IMR-90 (cell line): ENCODE measurements around the gene CASP8. TPM values are rescaled to one million over a fixed set of nuclear protein-coding genes. Genes with fewer than 3 reads are reported as not detected.

Experiments used
- ATAC-seq: fragments of 200-7000 bp; cut with Tn5 transposase; 2 replicates; pipeline ENCODE4 v1.9.1; 2020; ENCODE audit warnings: low read depth, mild to moderate bottlenecking, moderate library complexity
- BruUV-seq: library from RNA; stranded (reverse); fragments of 400-500 nt; replicated peaks from 2 replicates; lab custom pipeline; 2021; lab: Mats Ljungman, UMichigan
- CTCF ChIA-PET: fragments of 300-600 bp; formaldehyde crosslinking; extraction: SDS; loops from one replicate; lab custom pipeline; 2021; ENCODE audit warnings: antibody characterized with exemption; lab: Yijun Ruan, JAX
- POLR2A ChIA-PET: fragments of 300-600 bp; sonication (Branson Sonifier 250); formaldehyde crosslinking; loops from one replicate; lab custom pipeline; 2022; ENCODE audit warnings: antibody characterized with exemption; ENCODE audit not compliant: unreplicated experiment; lab: Charles Lee
- DNase-seq: peaks from one replicate; pipeline ENCODE4 v3.0.0; 2013
- H2AFZ ChIP-seq: replicated peaks from 2 replicates; pipeline ENCODE3; 2013; ENCODE audit warnings: low read length, mild to moderate bottlenecking; ENCODE audit not compliant: poor library complexity
- H2AK5ac ChIP-seq: 2 replicates; pipeline ENCODE4 v1.6.1; 2013; ENCODE audit warnings: low read depth, low read length, inconsistent platforms
- H2AK9ac ChIP-seq: replicated peaks from 2 replicates; pipeline ENCODE3; 2013; ENCODE audit warnings: mild to moderate bottlenecking, low read depth, low read length, moderate library complexity; ENCODE audit not compliant: poor library complexity
- H2BK120ac ChIP-seq: 2 replicates; pipeline ENCODE4 v1.6.1; 2013; ENCODE audit warnings: low read depth, low read length, inconsistent platforms
- H2BK15ac ChIP-seq: 3 replicates; pipeline ENCODE4 v1.6.1; 2013; ENCODE audit warnings: low read depth, low read length, inconsistent platforms
- H2BK20ac ChIP-seq: 2 replicates; pipeline ENCODE4 v1.6.1; 2013; ENCODE audit warnings: low read depth, mild to moderate bottlenecking, inconsistent platforms, low read length, moderate library complexity
- H2BK5ac ChIP-seq: 2 replicates; pipeline ENCODE4 v1.6.1; 2013; ENCODE audit warnings: mild to moderate bottlenecking, low read depth, low read length, inconsistent platforms; ENCODE audit not compliant: poor library complexity, severe bottlenecking
- H3K14ac ChIP-seq: replicated peaks from 2 replicates; pipeline ENCODE4 v1.6.1; 2013; ENCODE audit warnings: low read depth, low read length, inconsistent platforms
- H3K18ac ChIP-seq: 2 replicates; pipeline ENCODE4 v1.6.1; 2013; ENCODE audit warnings: low read depth, low read length, control low read depth
- H3K23ac ChIP-seq: 2 replicates; pipeline ENCODE4 v1.6.1; 2013; ENCODE audit warnings: low read depth, low read length, inconsistent platforms
- H3K27ac ChIP-seq: 2 replicates; pipeline ENCODE4 v1.5.1; 2013; ENCODE audit warnings: mild to moderate bottlenecking, control low read depth, low read length; ENCODE audit not compliant: insufficient read depth
- H3K27me3 ChIP-seq: 2 replicates; pipeline ENCODE4 v1.6.1; 2013; ENCODE audit warnings: low read length; ENCODE audit not compliant: control insufficient read depth, insufficient read depth
- H3K36me3 ChIP-seq: 2 replicates; pipeline ENCODE4 v1.6.1; 2013; ENCODE audit warnings: low read length, mixed read lengths; ENCODE audit not compliant: control insufficient read depth, insufficient read depth
- H3K4ac ChIP-seq: 2 replicates; pipeline ENCODE4 v1.6.1; 2013; ENCODE audit warnings: low read depth, low read length, inconsistent platforms
- H3K4me1 ChIP-seq: 2 replicates; pipeline ENCODE4 v1.6.1; 2013; ENCODE audit warnings: low read length, mixed read lengths; ENCODE audit not compliant: control insufficient read depth, insufficient read depth
- H3K4me2 ChIP-seq: 2 replicates; pipeline ENCODE4 v1.6.1; 2013; ENCODE audit warnings: low read depth, mild to moderate bottlenecking, control low read depth, low read length, moderate library complexity
- H3K4me3 ChIP-seq: 2 replicates; pipeline ENCODE4 v1.5.1; 2013; ENCODE audit warnings: low read depth, mild to moderate bottlenecking, control low read depth, low read length, moderate library complexity; ENCODE audit not compliant: insufficient read depth
- H3K56ac ChIP-seq: 2 replicates; pipeline ENCODE4 v1.6.1; 2013; ENCODE audit warnings: low read length, inconsistent platforms; ENCODE audit not compliant: insufficient read depth; ENCODE audit errors: extremely low read depth
- H3K79me1 ChIP-seq, 2 experiments: 2 replicates each; pipeline ENCODE4 v1.6.1; 2013; ENCODE audit warnings: low read length in 2 of 2, inconsistent platforms in 1 of 2, low read depth in 1 of 2
- H3K9ac ChIP-seq: 2 replicates; pipeline ENCODE4 v1.6.1; 2013; ENCODE audit warnings: low read depth, low read length, control low read depth
- H3K9me1 ChIP-seq: 2 replicates; pipeline ENCODE4 v1.6.1; 2013; ENCODE audit warnings: low read length, inconsistent platforms; ENCODE audit not compliant: insufficient read depth
- H3K9me3 ChIP-seq: 2 replicates; pipeline ENCODE4 v1.6.1; 2013; ENCODE audit warnings: low read length; ENCODE audit not compliant: control insufficient read depth, insufficient read depth
- H4K20me1 ChIP-seq: 2 replicates; pipeline ENCODE4 v1.6.1; 2013; ENCODE audit warnings: low read length, inconsistent platforms; ENCODE audit not compliant: insufficient read depth
- H4K5ac ChIP-seq: 2 replicates; pipeline ENCODE4 v1.6.1; 2013; ENCODE audit warnings: mild to moderate bottlenecking, low read depth, low read length, control low read depth
- H4K8ac ChIP-seq, 2 experiments: 2 replicates each; pipeline ENCODE4 v1.6.1; 2013; ENCODE audit warnings: low read depth in 2 of 2, low read length in 2 of 2, control low read depth in 1 of 2, inconsistent platforms in 1 of 2
- H4K91ac ChIP-seq: 2 replicates; pipeline ENCODE4 v1.6.1; 2013; ENCODE audit warnings: low read depth, low read length, inconsistent platforms; ENCODE audit not compliant: insufficient read depth
- BHLHE40 ChIP-seq: fragments of 150-350 bp; IDR thresholded peaks from 2 replicates; pipeline ENCODE4 v1.6.1; 2016; ENCODE audit warnings: mild to moderate bottlenecking, low read depth, low read length
- CHD1 ChIP-seq: IDR thresholded peaks from 2 replicates; pipeline ENCODE4 v1.6.1; 2012; ENCODE audit warnings: low read depth, low read length, improper control_type of control experiment
- FOS ChIP-seq: fragments of 150-350 bp; IDR thresholded peaks from 2 replicates; pipeline ENCODE4 v1.6.1; 2016; ENCODE audit warnings: low read depth, low read length
- MAFK ChIP-seq: IDR thresholded peaks from 2 replicates; pipeline ENCODE4 v1.6.1; 2012; ENCODE audit warnings: low read depth, low read length, improper control_type of control experiment
- MAZ ChIP-seq: IDR thresholded peaks from 2 replicates; pipeline ENCODE4 v1.6.1; 2012; ENCODE audit warnings: low read depth, mild to moderate bottlenecking, low read length, improper control_type of control experiment, moderate library complexity, borderline replicate concordance
- NFE2L2 ChIP-seq: fragments of 150-350 bp; IDR thresholded peaks from 2 replicates; pipeline ENCODE4 v1.6.1; 2016; ENCODE audit warnings: low read depth, mild to moderate bottlenecking, low read length
- POLR2A ChIP-seq: IDR thresholded peaks from 2 replicates; pipeline ENCODE4 v1.6.1; 2012; ENCODE audit warnings: mild to moderate bottlenecking, low read depth, low read length
- RAD21 ChIP-seq: IDR thresholded peaks from 2 replicates; pipeline ENCODE4 v1.6.1; 2012; ENCODE audit warnings: low read length, improper control_type of control experiment
- RCOR1 ChIP-seq: IDR thresholded peaks from 2 replicates; pipeline ENCODE4 v1.6.1; 2012; ENCODE audit warnings: mild to moderate bottlenecking, low read length, improper control_type of control experiment; ENCODE audit not compliant: insufficient replicate concordance
- RFX5 ChIP-seq: IDR thresholded peaks from 2 replicates; pipeline ENCODE4 v1.8.0; 2012; ENCODE audit warnings: low read depth, mild to moderate bottlenecking, low read length, moderate library complexity
- SMC3 ChIP-seq: fragments of 150-350 bp; IDR thresholded peaks from 2 replicates; pipeline ENCODE4 v1.6.1; 2016; ENCODE audit warnings: low read depth, mild to moderate bottlenecking, antibody characterized with exemption, low read length, moderate library complexity
- WGBS, 2 experiments: methylation state at CpG; one replicate each; pipeline versions ENCODE4 v1.1.5 to v1.1.7; 2013; ENCODE audit warnings: missing lambda C conversion rate in 2 of 2; ENCODE audit not compliant: insufficient read length in 1 of 2; ENCODE audit errors: extremely low coverage in 2 of 2; 5-methylcytosine and 5-hydroxymethylcytosine counted together
- dilution Hi-C: fragments of 300-500 bp; cut with HindIII; formaldehyde crosslinking; loops from one replicate; pipeline ENCODE4 v1.14.3; 2018; ENCODE audit warnings: low sequenced_read_pairs; ENCODE audit not compliant: unreplicated experiment
- in situ Hi-C: fragments of 300-500 bp; cut with MboI; formaldehyde crosslinking; loops from 3 replicates; pipeline ENCODE4 v1.14.3; 2019; ENCODE audit warnings: low sequenced_read_pairs, inconsistent platforms, mixed read lengths
- intact Hi-C: fragments of 100-400 bp; cut with micrococcal nuclease; formaldehyde crosslinking; loops from 2 replicates; pipeline ENCODE4 v1.10.0; 2022
- polyA plus RNA-seq, 3 experiments: library from polyadenylated mRNA; depleted of rRNA; stranded (reverse); fragments of >200 nt; gene quantifications; 2 replicates each; pipeline ENCODE4 v1.2.3, GENCODE V29; 2012; ENCODE audit warnings: low replicate concordance in 1 of 3
- total RNA-seq: library from RNA; depleted of rRNA; stranded (reverse); fragments of >200 nt; gene quantifications from 2 replicates; pipeline ENCODE4 v1.2.3, GENCODE V29; 2012
- TF ChIP-seq, protein P1 (sequence below): fragments of 150-350 bp; IDR thresholded peaks from 2 replicates; pipeline ENCODE4 v1.6.1; 2017; ENCODE audit warnings: mild to moderate bottlenecking, antibody characterized with exemption, low read length, low read depth
- TF ChIP-seq, protein P2 (sequence below): conservative IDR thresholded peaks from 2 replicates; pipeline ENCODE4 v1.5.1; 2012; ENCODE audit warnings: mild to moderate bottlenecking, low read depth, low read length, improper control_type of control experiment

The CASP8 gene
- total and polyA plus RNA-seq, 2 of the 4 experiments (the other 2 are of a cell fraction): 13.1 to 17.0 TPM

DNA sequence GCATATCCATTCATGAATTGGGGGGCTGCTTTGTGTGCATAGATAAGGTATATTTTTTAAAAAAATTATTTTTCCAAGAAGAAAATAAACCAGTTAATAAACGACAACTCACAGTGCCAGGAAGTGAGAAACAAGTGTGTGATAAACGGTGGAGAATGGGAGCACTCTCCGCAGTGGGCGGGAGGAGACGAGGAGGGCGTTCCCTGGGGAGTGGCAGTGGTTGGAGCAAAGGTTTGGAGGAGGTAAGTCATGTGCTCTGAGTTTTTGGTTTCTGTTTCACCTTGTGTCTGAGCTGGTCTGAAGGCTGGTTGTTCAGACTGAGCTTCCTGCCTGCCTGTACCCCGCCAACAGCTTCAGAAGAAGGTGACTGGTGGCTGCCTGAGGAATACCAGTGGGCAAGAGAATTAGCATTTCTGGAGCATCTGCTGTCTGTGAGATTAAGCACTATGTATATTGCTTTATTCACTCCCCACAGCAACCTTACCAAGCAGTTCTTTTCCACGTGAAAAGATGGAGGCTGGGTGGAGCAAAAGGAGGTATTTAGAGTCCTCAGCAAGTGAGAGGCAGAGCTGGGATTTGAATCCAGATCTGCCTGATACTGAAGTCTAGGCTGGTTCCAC lies 27.0 kb upstream of the CASP8 start (continued):
- no peak for TF ChIP-seq RAD21

DNA sequence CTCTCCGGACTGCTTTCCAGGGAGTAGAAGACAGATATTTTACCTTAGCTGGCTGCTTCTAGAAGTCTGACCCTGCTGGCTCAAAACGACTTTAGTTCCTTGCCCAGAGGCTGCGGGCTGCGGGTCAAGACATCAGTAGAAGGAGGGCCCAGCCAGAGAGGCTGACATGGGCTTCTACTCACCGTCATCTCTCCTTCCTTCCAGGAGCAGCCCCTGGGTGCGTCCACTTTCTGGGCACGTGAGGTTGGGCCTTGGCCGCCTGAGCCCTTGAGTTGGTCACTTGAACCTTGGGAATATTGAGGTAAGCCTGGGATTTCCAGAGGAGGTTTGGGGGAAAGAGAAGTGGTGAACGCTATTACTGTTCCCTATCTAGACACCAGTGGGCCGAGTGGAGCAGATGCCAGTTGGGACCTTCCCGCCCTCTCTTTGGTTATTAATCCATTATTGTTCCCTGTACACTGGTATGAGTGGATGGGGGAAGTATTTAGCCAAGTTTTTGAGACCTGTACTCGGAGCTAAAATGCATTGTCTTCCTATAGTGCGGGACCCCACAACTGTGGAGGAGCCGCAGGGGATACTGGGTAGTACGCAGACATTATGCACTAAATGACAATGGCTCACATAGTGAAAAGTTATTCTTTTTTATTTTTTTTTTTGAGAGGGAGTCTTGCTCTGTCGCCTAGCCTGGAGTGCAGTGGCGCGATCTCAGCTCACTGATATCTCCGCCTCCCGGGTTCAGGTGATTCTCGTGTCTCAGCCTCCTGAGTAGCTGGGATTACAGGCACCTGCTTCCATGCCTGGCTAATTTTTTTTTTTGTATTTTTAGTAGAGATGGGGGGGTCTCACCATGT lies 26.3 kb upstream of the CASP8 start:
- no peak overlapping the region for H3K4me3 ChIP-seq
- in situ Hi-C loops: loop anchor here (25.0 kb wide), 1 partner anchor 378 kb away; a partner anchor contains a TSS
- TF ChIP-seq MAFK (no peak), NFE2L2 (no peak), RAD21 (no peak), RCOR1 (no peak), MAZ (no peak), CHD1 (no peak), SMC3 (no peak), BHLHE40 (no peak), FOS (no peak), RFX5 (no peak), POLR2A (no peak)
- TF ChIP-seq, protein P1, sequence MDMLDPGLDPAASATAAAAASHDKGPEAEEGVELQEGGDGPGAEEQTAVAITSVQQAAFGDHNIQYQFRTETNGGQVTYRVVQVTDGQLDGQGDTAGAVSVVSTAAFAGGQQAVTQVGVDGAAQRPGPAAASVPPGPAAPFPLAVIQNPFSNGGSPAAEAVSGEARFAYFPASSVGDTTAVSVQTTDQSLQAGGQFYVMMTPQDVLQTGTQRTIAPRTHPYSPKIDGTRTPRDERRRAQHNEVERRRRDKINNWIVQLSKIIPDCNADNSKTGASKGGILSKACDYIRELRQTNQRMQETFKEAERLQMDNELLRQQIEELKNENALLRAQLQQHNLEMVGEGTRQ: no peak
- TF ChIP-seq, protein P2, sequence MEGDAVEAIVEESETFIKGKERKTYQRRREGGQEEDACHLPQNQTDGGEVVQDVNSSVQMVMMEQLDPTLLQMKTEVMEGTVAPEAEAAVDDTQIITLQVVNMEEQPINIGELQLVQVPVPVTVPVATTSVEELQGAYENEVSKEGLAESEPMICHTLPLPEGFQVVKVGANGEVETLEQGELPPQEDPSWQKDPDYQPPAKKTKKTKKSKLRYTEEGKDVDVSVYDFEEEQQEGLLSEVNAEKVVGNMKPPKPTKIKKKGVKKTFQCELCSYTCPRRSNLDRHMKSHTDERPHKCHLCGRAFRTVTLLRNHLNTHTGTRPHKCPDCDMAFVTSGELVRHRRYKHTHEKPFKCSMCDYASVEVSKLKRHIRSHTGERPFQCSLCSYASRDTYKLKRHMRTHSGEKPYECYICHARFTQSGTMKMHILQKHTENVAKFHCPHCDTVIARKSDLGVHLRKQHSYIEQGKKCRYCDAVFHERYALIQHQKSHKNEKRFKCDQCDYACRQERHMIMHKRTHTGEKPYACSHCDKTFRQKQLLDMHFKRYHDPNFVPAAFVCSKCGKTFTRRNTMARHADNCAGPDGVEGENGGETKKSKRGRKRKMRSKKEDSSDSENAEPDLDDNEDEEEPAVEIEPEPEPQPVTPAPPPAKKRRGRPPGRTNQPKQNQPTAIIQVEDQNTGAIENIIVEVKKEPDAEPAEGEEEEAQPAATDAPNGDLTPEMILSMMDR: no peak

More for the DNA sequence above, 26.3 kb upstream of the CASP8 start:
- Histone ChIP-seq H3K79me1 (no peaks in the 10 kb centered on the region), H2AFZ (peak overlapping the region; percentile 86), H3K14ac (no peak overlapping the region), H3K18ac (no peak overlapping the region), H3K4ac (no peak overlapping the region), H3K9me1 (no peaks in the 10 kb centered on the region), H2AK5ac (no peak overlapping the region), H3K9me3 (no peaks in the 10 kb centered on the region), H4K20me1 (no peaks in the 10 kb centered on the region), H3K27ac (no peak overlapping the region), H3K56ac (no peak overlapping the region), H3K23ac (no peak overlapping the region), H2BK120ac (no peak overlapping the region), H4K5ac (no peak overlapping the region), H4K91ac (no peak overlapping the region), H3K4me2 (no peak overlapping the region), H3K36me3 (no peaks in the 10 kb centered on the region), H2AK9ac (peak overlapping the region; percentile 0), H3K27me3 (no peaks in the 10 kb centered on the region), H3K4me1 (peaks cover 8% of the 10 kb centered on the region), H2BK20ac (no peak overlapping the region), H2BK5ac (no peak overlapping the region), H4K8ac (peak overlapping the region in 1 of 2 experiments; percentile 56; a peak in 1 of 4 replicates), H3K9ac (no peak overlapping the region), H2BK15ac (no peak overlapping the region)
- dilution Hi-C loops: no loop called here
- no TSS peak for BruUV-seq
- intact Hi-C loops: loop anchor here (2.0 to 10.0 kb wide), 2 partner anchors 385 to 471 kb away; a partner anchor contains a TSS
- DNase-seq (no peak), ATAC-seq (no peak)
- POLR2A ChIA-PET: no interaction called here
- CTCF ChIA-PET: no interaction called here
- 88% methylated on average over 7 of the region's 21 CpGs; no CpG with 5 or more reads in 1 of the 2 experiments for WGBS, 2 experiments
